PC-9 (cell line): Measurements from ENCODE around the gene AHRR. TPM values are rescaled to one million over a fixed set of nuclear protein-coding genes. Genes with fewer than 3 reads are reported as not detected.
A peak's percentile ranks its signal among the peaks of the same experiment; 100 is the strongest.

Source experiments
- BruUV-seq: library from RNA; stranded (reverse); fragments of 400-500 nt; replicated peaks from 2 replicates; lab custom pipeline; 2021; lab: Mats Ljungman, UMichigan
- CTCF ChIA-PET: fragments of 300-600 bp; sonication (Branson Sonifier 250); formaldehyde crosslinking; loops from one replicate; lab custom pipeline; 2022; ENCODE audit warnings: antibody characterized with exemption; lab: Charles Lee
- POLR2A ChIA-PET: fragments of 300-600 bp; sonication (Branson Sonifier 250); formaldehyde crosslinking; loops from one replicate; lab custom pipeline; 2022; ENCODE audit warnings: antibody characterized with exemption; ENCODE audit not compliant: unreplicated experiment; lab: Charles Lee
- DNase-seq, 2 experiments: peaks; one replicate each; pipeline versions ENCODE4 v3.0.0 to v3.0.0-alpha.2; 2015 to 2022; ENCODE audit warnings: mixed read lengths in 1 of 2
- H2AFZ ChIP-seq: fragments of 200-600 bp; sonication (generic); 2 replicates; pipeline ENCODE4 v1.8.1; 2017; ENCODE audit warnings: antibody characterized with exemption
- H3F3A ChIP-seq: fragments of 200-600 bp; sonication (generic); 2 replicates; pipeline ENCODE4 v1.8.1; 2017; ENCODE audit warnings: antibody characterized with exemption, mild to moderate bottlenecking, low read depth; ENCODE audit not compliant: insufficient read depth
- H3K27ac ChIP-seq: fragments of 200-600 bp; sonication (generic); 2 replicates; pipeline ENCODE4 v1.6.1; 2016; ENCODE audit warnings: mixed run types
- H3K27me3 ChIP-seq: fragments of 200-600 bp; sonication (generic); 2 replicates; pipeline ENCODE4 v1.6.1; 2016; ENCODE audit warnings: low read depth, mixed run types; ENCODE audit not compliant: insufficient read depth
- H3K36me3 ChIP-seq: fragments of 200-600 bp; sonication (generic); 2 replicates; pipeline ENCODE4 v1.6.1; 2016; ENCODE audit warnings: low read depth, mixed run types
- H3K4me1 ChIP-seq: fragments of 200-600 bp; sonication (generic); replicated peaks from 2 replicates; pipeline ENCODE4 v1.6.1; 2016; ENCODE audit warnings: mixed run types; ENCODE audit not compliant: insufficient read depth
- H3K4me2 ChIP-seq: fragments of 200-600 bp; sonication (generic); 2 replicates; pipeline ENCODE4 v1.6.1; 2017; ENCODE audit warnings: mixed run types
- H3K4me3 ChIP-seq: fragments of 200-600 bp; sonication (generic); 2 replicates; pipeline ENCODE4 v1.6.1; 2016; ENCODE audit warnings: mixed run types
- H3K79me2 ChIP-seq: fragments of 200-600 bp; sonication (generic); 2 replicates; pipeline ENCODE4 v1.6.1; 2017; ENCODE audit warnings: low read depth, mixed run types
- H3K9me2 ChIP-seq: fragments of 200-600 bp; sonication (generic); 2 replicates; pipeline ENCODE4 v1.8.1; 2017; ENCODE audit warnings: mild to moderate bottlenecking; ENCODE audit not compliant: insufficient read depth
- H3K9me3 ChIP-seq: fragments of 200-600 bp; sonication (generic); 2 replicates; pipeline ENCODE4 v1.8.1; 2016; ENCODE audit warnings: low read depth; ENCODE audit not compliant: insufficient read depth
- H4K20me1 ChIP-seq: fragments of 200-600 bp; sonication (generic); 2 replicates; pipeline ENCODE4 v1.8.1; 2017; ENCODE audit not compliant: insufficient read depth
- CTCF ChIP-seq: fragments of 200-600 bp; sonication (generic); conservative IDR thresholded peaks from 2 replicates; pipeline ENCODE4 v1.6.1; 2017; ENCODE audit warnings: mixed run types, antibody characterized with exemption, mild to moderate bottlenecking, moderate library complexity
- EZH2 ChIP-seq: fragments of 200-600 bp; sonication (generic); IDR thresholded peaks from 2 replicates; pipeline ENCODE4 v1.8.0; 2017; ENCODE audit warnings: antibody characterized with exemption, low read depth
- intact Hi-C: fragments of 100-400 bp; cut with micrococcal nuclease; formaldehyde crosslinking; loops from one replicate; pipeline ENCODE4 v1.10.0; 2022; ENCODE audit not compliant: unreplicated experiment
- total RNA-seq: library from RNA; stranded (reverse); gene quantifications from 2 replicates; pipeline ENCODE4 v1.2.3, GENCODE V29; 2021

The AHRR gene
- total RNA-seq, 1 experiment from 2014 or later = 7.2 TPM

DNA sequence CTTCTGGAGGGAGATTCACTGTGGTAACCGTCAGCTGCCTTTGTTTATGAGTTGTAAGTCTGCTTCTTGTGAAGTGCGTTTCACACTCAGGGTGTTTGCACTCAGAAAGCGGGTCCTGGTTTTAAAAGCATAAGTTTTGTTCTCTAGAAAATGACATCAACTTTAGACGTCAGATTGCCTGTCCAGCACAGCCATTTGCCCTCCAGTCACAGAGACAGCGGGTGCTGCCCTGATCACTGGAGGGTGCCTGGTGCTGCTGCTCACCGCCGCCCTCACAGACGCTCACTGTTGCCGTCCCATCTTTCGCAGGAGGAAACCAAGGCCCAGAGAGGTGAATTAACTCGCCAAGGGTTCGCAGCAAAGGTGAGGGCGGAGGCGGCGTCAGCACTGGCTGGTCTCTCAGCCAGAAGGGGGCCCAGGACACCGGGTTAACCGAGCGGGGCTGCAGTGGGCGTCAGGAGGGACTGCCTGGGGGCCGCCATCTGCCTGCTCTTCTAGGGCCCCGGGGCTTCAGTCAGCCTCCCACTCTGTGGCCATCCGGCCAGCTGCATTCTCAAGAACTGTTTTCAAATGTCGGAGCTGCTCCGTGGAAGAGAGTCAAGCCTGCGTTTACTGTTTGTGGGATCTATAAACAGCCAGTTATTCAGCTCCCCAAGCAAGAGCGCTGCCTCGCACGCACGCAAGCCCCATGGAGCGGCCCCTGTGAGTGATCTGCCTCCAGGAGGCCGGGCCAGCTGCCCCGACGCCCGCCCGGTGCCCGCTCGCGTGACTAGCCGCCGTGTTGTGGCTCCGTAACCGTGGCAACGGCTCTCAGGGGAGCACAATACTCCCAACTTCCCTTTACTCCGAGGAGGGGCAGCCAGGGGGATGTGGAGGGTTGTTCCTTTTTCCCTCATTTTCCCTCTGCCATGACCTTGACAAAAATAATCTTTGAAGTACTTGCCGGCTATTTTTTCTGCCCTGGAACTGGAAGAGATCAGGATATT lies 78.1 kb downstream of the AHRR start:
- Histone ChIP-seq H3K36me3 (no peaks in the 10 kb centered on the region), H3K9me3 (no peaks in the 10 kb centered on the region), H3K4me1 (peaks cover 11% of the 10 kb centered on the region), H2AFZ (no peak overlapping the region), H3K27ac (no peak overlapping the region), H3F3A (no peaks in the 10 kb centered on the region), H3K79me2 (no peaks in the 10 kb centered on the region), H3K27me3 (no peaks in the 10 kb centered on the region), H4K20me1 (no peaks in the 10 kb centered on the region), H3K4me2 (no peak overlapping the region), H3K4me3 (no peak overlapping the region), H3K9me2 (no peaks in the 10 kb centered on the region)
- TF ChIP-seq CTCF = no peak
- TF ChIP-seq EZH2 = no peak
- POLR2A ChIA-PET = interaction anchor here (0.7 kb wide), 1 partner anchor 15 kb away, joined by 7 read pairs; no protein-coding TSS in a partner anchor
- CTCF ChIA-PET = no interaction called here
- TSS peak; percentile 65 for BruUV-seq
- intact Hi-C loops = loop anchor here (1.0 kb wide), 1 partner anchor 14 kb away; no protein-coding TSS in a partner anchor
- peak in 1 of 2 experiments; percentile 91 for DNase-seq

- TF ChIP-seq CTCF (no peak), EZH2 (no peak)
- H2AFZ ChIP-seq = no peak overlapping the region
- no peaks in the 10 kb centered on the region for H3K27me3 ChIP-seq
- H3F3A ChIP-seq = no peaks in the 10 kb centered on the region
- H3K9me3 ChIP-seq = no peaks in the 10 kb centered on the region
- no peaks in the 10 kb centered on the region for H3K79me2 ChIP-seq
- no peaks in the 10 kb centered on the region for H3K36me3 ChIP-seq
- POLR2A ChIA-PET = no interaction called here
- CTCF ChIA-PET = no interaction called here
- H3K4me3 ChIP-seq = no peak overlapping the region
- intact Hi-C loops = loop anchor here (1.0 kb wide), 1 partner anchor 13 kb away; no protein-coding TSS in a partner anchor
- no peak for DNase-seq
- peaks cover 3% of the 10 kb centered on the region for H3K4me1 ChIP-seq
- BruUV-seq = TSS peak; percentile 63
- H3K4me2 ChIP-seq = no peak overlapping the region
- H3K9me2 ChIP-seq = no peaks in the 10 kb centered on the region
- no peak overlapping the region for H3K27ac ChIP-seq
- H4K20me1 ChIP-seq = no peaks in the 10 kb centered on the region
Observed at GRCh38 chr5:400282-401145, 79.0 kb downstream of the AHRR start.
